ENCODE results near the gene SMIM29.
"Not testable (repeated sequence)": the region's sequence is repeated elsewhere in the genome, so short reads cannot be mapped to it uniquely, and the experiment has no call there.

The SMIM29 gene

GRCh38 chr6:34267746-34268145, 18.9 kb upstream of the SMIM29 start:
- no peak for DNase-seq

- DNase-seq, result not testable (repeated sequence)
Observed at GRCh38 chr6:34263484-34263883, 14.7 kb upstream of the SMIM29 start.

GRCh38 chr6:34260576-34261267, 11.9 kb upstream of the SMIM29 start:
- DNase-seq, result no peak

GRCh38 chr6:34259529-34260069, 10.8 kb upstream of the SMIM29 start:
- no peak for DNase-seq

GRCh38 chr6:34252395-34252794, 3.6 kb upstream of the SMIM29 start:
- DNase-seq, result not testable (repeated sequence)

- DNase-seq, result no peak
Observed at GRCh38 chr6:34249469-34250261, 859 bp upstream of the SMIM29 start.

- no peak for DNase-seq
Observed at GRCh38 chr6:34248198-34248726, 544 bp downstream of the SMIM29 start.

- no peak for DNase-seq
Observed at GRCh38 chr6:34247481-34248197, 1.2 kb downstream of the SMIM29 start.

- DNase-seq, result no peak
Observed at GRCh38 chr6:34246563-34247391, 2.0 kb downstream of the SMIM29 start.

- no peak for DNase-seq
Observed at GRCh38 chr6:34246249-34246562, 2.6 kb downstream of the SMIM29 start.

- DNase-seq, result not testable (repeated sequence)
Observed at GRCh38 chr6:34245761-34246140, 3.1 kb downstream of the SMIM29 start.

GRCh38 chr6:34245032-34245760, 3.6 kb downstream of the SMIM29 start:
- DNase-seq, result not testable (repeated sequence)

GRCh38 chr6:34243901-34244884, 4.6 kb downstream of the SMIM29 start:
- no peak for DNase-seq

- no peak for DNase-seq
Observed at GRCh38 chr6:34243131-34243771, 5.6 kb downstream of the SMIM29 start.

GRCh38 chr6:34242252-34243130, 6.3 kb downstream of the SMIM29 start:
- no peak for DNase-seq

GRCh38 chr6:34241351-34242215, 7.2 kb downstream of the SMIM29 start:
- no peak for DNase-seq

GRCh38 chr6:34240329-34241248, 8.2 kb downstream of the SMIM29 start:
- no peak for DNase-seq
